ENCODE measurements around the gene EYA4.

Gene EYA4, protein sequence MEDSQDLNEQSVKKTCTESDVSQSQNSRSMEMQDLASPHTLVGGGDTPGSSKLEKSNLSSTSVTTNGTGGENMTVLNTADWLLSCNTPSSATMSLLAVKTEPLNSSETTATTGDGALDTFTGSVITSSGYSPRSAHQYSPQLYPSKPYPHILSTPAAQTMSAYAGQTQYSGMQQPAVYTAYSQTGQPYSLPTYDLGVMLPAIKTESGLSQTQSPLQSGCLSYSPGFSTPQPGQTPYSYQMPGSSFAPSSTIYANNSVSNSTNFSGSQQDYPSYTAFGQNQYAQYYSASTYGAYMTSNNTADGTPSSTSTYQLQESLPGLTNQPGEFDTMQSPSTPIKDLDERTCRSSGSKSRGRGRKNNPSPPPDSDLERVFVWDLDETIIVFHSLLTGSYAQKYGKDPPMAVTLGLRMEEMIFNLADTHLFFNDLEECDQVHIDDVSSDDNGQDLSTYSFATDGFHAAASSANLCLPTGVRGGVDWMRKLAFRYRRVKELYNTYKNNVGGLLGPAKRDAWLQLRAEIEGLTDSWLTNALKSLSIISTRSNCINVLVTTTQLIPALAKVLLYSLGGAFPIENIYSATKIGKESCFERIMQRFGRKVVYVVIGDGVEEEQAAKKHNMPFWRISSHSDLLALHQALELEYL

DNA sequence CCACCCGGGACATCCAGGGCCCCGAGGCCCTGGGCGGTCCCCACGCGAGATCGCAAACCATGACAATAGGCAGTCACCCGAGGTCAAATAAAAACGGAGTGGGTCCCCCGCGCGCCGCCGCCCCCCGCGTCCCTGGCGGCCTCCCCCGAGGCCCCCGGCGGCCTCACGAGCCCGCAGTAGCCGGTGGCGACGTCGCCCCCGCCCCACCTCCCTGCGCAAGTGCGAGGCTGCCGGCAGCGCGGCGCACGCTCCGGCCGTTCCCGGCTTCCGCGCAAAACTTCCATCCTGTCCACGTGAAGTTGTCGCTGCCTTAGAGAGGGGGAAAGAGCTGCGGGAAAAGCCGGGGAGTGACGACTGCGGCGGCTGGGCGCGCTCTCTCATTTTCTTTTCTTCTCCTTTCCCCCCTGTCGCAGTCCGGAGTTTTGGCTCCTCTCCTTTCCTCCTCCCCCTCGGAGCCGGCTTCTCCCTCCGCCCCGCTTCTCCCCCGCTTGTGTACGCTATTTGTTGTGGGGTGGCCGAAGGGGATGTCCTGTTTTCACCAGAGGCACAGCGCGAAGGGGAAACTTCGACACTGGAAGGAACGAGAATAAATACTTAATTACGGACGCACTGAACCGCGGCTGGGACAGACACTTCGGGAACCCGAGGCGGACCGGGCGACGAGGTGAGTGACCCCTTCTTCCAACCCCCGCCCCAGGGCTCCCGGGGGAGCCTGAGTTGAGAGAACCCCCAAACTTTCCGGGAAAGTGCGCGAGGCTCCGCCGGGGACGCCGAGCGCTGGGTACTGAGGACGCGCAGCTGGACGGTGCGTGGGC is at the start of gene EYA4:
Gene EYA4 (plus strand): TSS at position 272 of the 815 bp plus-strand sequence. CDS start 33,424 bp downstream, outside the sequence.
- no peak for DNase-seq (ENCODE audit: low spot score)

DNA sequence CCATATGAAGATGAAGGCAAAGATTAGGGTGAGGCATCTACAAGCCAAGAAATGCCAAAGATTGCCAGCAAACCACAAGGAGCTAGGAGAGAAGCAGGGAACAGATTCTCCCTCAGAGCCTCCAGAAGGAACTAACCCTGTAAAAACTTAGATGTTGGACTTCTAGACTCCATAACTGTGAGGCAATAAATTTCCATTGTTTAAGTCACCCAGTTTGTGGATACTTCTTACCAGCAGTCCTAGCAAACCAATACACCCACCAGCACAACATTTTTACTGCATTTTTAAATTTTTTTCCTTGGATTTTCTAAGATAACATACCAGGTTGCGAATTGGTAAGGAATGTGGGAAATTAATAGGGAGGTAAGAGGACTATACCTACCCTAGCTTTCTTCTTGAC is 47.8 kb upstream of the EYA4 start:
- no peak for DNase-seq (ENCODE audit: low spot score)

DNA sequence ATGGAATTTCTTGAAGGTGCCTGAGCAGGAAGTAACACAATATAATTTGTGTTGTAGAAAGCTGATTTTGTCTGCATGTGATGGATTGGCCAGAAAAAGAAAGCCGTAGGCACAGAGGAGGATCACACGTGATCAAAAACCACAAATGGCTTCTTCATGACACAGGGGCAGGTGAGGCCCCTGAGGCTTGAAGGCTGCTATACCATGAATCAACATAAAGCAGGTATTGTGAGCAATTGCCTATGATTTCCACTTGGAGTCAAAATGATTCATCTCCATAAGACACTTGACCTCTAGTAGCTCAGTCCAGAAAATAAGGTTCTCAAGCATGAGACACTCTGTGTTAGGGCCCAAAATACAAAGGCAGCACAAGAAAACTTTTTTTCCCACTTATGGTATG is 42.4 kb upstream of the EYA4 start:
- DNase-seq (ENCODE audit: low spot score), result no peak

DNA sequence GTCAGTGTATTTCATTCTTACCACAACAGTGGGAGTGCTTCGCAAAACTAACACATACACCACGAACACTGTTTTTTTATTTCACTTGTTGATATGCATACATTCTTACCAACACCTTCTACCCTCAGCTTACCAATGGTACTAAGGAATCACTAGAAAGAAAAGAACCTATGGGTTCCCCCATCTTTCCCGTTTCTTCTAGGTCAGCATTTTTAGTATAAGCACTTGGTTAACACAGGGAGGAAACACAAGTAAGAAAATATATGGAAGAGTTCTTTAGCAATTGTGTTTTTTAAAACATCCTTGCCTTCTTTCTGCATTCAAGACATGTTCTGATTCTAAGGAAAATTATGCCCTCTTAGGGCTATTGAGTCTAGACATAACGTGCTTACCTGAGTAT is 39.9 kb upstream of the EYA4 start:
- DNase-seq (ENCODE audit: low spot score), result no peak

DNA sequence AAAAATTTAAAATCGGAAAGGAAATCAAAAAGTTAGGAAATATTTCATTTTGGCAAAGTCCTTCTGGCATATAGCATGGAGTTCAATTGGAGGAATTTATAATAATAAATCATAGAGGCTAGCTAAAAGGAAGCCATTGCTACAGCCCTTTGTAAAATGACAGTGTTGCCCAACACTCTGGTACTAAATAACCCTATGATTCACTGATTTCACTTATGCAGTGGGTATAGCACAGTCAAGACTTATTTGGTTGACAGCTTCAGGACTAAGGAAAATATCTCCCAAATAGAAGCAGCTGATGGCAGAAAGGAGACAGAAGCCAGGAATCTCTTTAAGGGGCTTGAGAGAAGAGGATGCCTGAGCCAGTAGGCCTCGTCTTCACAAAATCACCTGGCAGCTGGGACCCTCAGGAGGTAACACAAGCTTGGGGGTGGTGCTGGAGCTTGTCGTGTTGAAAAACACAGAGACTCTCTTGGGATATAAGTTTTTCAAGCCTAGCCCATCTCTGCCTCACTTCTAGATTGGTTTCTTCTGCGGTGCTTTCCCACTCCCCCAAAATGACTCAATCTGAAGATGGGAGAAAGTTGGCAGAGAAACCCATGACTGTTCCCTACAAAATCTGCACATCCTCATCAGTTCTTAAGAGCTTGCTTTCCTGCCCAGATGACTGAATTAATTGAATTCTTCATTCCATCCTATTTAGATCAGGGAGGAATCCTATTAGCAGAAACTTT is 38.4 kb upstream of the EYA4 start:
- DNase-seq (ENCODE audit: low spot score), result no peak

DNA sequence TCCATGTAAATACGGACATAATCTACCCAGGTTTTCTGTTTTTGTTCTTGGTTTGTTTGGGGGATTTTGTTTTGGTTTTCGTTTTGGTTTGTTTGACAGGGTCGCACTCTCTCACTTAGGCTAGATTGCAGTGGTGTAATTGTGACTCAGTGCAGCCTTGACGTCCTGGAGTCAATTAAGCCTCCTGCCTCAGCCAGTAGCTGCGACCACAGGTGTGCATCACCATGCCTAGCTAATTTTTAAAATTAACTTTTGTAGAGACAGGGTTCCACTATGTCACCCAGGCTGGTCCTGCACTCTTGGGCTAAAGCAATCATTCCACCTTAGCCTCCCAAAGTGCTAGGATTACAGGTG is 37.8 kb upstream of the EYA4 start:
- no peak for DNase-seq (ENCODE audit: low spot score)

DNA sequence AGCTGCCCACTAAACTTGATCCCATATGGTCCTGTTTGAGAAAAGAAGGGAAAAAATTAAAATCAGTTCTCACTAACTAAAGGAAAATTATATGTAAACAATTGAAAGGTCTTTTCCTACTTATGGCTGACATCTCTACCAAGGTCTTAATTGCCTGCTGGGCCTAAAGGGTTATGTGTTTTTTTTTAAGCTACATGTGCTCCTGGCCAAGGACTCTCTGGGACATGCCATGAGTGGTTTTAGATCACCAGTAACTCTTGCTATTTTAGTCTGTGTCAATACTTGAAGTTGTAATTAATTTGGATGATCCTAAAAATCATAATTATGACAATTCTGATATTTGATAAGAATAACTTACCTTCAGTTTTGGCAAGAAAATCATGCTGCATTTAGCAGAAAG is 35.9 kb upstream of the EYA4 start:
- no peak for DNase-seq (ENCODE audit: low spot score)

DNA sequence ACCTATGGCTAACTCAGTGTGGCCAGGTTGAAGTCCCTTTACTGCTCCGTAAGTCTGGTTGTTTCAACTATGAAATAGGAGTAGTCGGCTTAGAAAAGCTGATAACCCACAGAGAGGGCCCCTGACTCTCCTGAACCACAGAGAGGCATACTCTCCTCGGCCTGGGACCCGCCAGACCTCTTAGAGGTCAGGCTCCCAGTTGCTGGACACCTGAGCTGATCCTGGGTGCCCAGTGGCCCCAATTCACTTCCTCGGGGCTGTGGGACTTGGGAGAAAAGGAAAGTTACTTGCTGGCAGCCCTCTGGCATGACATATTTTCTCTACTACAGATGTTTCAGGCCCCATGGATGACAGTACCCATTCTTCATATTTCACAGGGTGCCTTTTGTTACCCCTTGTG is 34.2 kb upstream of the EYA4 start:
- no peak for DNase-seq (ENCODE audit: low spot score)

DNA sequence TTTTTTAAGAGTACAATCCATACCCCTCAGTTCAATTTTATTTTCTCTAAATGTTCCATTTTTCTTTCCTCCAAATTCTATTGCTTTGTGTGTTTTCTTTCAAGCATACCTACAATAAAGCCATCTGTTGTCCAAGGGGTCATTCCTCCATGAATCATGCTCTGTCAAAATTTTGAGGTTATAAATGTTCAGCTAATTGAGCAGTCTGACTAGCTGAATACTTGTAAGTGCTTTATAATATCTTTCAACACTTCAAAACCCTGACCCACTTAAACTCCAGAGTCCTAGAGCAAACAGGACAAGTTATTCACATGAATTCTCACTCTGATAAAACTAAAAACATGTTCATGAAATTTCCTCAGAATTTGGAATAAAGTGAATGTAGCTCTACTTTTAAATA is 33.4 kb upstream of the EYA4 start:
- no peak for DNase-seq (ENCODE audit: low spot score)

DNA sequence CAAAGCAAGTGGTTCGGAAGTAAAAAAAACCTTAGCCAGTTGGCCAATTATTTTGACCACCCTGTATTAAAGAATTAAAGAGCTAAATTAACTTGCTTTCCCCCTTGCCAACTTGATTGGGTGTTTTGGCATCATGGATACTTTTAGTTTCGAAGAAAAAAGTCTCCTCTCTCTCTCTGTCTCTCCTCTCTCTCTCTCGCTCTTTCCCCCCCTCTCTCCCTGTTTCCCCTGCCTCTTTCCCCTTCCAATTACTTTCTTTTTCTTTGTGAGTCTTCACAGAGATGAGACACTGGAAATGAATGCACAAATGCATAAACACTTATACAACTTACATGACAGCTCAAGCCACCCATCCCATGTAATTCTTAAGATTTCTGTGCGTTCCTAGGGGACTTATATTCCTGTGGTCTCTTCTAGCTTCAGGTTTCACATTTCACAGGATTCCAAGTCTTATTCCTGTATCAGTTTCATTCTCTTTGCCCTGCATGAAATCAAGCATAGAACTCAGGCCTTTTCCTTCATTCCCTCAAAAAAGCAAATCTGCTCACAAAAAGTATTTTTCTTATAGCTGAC is 32.9 kb upstream of the EYA4 start:
- DNase-seq (ENCODE audit: low spot score), result no peak

DNA sequence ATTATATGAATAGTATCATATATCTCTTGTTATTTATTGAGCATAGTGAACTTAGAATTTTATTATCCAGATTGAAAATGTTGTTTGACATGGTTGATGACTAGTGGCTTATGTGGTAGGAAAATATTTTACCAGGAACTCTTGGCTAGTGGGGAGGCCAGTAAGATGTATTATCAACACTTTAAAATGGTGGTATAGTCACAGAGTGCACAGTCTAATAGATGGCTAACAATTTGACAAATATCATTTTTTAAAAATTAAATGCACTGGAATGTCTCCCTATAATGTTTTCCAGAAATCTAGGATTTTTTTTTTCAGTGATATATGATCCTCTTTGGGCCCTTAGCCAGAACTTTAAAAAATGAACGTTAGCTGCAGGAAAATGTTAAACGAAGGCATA is 26.9 kb upstream of the EYA4 start:
- no peak for DNase-seq (ENCODE audit: low spot score)

DNA sequence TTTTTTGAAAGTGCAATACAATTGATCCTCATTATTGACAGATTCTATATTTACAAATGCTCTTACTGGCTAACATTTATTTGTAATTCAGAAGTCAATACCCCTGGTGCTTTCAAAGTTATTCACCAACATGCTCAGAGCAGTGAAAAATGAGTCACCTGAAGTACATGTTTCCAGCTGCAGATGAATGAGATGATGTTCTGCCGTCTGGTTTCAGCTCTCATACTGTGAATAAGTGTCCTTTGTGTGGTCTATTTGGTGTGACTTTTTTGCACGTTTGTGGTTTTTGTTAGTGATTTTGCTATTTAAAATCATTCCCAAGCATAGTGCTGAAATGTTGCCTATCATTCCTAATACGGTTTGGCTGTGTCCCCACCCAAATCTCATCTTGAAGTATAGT is 22.3 kb upstream of the EYA4 start:
- DNase-seq (ENCODE audit: low spot score), result no peak

DNA sequence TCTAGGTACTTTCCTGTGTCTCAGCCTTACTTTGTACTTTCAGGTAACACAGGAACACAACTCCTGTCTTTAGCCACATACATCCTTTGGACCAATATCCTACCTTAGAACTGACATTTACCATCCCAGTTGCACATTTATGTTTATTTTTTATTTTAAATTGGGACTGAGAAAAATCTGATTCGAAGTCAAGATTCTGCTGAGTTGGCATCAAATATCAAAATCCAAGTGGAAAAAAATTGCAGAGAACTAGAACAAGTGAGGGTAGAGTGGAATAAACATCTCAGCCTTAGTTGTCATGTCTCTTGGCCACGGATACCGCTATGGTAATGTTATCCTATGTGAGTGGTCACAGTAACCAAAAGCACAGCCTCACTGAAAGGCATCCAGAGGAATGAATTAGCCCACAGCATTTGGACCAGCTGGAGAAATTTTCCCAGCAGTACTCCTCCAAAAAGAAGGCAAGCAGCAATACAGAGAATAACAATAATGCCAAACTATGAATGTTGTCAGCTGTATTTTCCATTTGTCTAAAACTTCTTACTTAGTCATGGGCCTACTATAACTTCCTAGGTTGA is 17.6 kb upstream of the EYA4 start:
- DNase-seq (ENCODE audit: low spot score), result no peak

DNA sequence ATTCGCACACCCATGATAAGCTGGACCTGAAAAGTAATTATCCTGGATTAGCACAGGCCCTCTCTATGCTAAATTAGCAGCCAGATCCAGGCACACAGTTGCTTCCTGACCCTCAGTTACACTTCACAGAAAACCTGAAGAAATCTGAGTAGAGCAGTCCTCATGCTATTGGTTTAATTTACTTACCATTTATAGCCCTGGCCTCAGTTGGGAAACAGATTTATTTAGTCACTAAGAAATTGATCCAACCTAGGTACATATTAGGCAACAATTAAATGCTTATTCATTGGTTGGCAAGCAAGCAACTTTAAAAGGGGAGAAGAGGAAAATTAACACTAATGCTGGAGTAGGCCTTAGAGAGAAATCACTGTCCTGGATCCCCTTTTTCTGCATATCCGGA is 15.6 kb upstream of the EYA4 start:
- no peak for DNase-seq (ENCODE audit: low spot score)

DNA sequence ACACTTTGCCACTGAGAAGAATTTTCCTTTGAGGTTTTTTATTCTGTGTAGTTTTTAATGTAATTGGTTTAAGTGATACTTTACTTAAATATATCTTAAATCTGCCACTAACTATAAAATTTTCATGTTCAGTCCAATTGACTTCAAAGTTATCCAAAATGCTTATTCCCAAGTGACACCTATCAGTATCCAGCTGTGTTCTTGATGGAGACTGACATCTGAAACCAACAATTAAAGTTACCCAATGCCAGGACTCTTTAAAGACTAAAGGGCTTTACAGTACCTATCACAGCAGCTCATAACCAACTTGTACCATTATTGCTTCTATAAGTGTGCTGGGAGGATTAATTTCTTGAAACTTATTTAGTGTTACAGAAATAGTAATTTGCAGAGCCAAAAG is 13.8 kb upstream of the EYA4 start:
- no peak for DNase-seq (ENCODE audit: low spot score)

DNA sequence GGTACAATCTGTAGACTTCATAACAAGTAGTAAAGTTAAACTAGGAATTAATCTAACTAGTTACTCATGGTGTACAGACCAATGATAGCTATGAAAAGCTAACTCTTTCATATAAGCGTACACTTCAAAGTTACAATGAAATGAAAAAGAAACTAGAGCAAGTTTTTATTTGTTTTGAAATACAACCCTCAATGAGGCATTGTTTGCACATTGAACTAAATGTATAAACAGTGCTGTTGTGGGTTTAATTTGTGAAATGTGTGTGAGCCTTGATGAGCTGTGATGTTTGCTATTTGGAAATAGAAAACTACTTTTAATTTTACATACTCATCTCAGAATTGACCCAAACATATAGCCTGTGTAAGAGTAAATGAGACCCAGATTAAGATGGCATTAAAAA is 11.1 kb upstream of the EYA4 start:
- DNase-seq (ENCODE audit: low spot score), result no peak

DNA sequence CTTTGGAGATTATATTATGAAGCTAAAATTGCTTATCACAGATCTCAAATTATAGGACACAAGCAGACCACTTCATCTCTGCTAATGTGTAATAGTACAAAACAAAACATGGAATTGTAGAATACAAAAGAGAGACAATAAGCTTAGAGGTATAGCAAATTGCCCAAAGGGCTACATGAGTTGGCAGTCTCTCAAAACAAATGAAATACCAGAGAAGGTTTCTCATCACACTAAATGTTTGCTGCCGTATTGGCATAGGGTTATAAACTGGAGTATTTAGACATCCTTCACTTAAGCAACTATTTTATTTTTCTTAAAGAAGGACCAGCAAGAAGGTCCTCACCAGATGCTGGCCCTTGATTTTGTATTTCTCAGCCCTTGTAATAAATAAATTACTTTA is 5.9 kb upstream of the EYA4 start:
- DNase-seq (ENCODE audit: low spot score), result no peak

DNA sequence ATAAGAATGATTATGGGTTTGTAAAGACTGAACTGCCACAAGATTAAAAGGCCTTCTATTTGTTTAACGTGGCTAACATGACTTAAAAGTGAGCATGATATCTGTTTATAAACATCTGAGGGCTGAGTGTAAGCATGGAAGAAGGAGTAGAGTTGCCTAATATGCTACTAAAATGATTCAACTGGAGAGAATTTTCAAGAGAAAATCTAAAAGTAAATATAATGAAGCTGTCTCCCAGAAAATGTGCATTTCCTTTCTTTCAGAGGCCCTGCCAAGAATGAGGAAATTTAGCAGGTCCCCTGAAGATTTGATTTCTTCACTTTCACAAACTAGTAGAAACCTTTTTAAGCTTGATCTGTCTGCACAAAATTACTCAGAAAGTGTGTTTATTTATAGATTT is 4.2 kb upstream of the EYA4 start:
- DNase-seq (ENCODE audit: low spot score), result no peak

DNA sequence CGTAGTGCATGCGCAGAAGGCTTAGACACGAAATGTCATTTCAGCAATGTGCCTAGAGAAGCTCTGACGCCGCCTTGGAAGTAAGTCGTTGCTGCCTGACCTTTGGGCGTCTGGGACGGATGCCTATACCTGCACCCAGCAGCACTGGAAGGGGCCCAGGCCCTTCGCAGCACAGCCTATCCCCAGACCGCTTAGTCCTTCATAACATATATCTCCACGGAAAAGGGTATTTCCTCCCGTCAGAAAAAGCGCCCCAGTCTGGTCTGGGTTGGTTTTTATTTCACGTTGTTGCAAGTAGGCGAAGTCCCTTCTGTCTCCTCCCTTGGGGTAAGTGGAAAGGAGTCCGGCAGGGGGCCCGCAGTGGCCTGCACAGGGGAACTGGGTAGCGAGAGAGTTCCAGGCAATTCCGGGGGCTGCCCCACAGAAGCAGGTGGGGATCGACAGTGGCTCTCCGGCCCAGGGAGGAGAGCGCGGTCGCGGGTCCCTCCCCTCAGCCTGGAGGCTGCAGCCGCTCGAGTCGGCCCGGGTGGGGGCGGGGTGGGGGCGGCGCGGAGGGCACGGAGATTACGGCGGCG is 559 bp upstream of the EYA4 start:
- DNase-seq (ENCODE audit: low spot score), result no peak

DNA sequence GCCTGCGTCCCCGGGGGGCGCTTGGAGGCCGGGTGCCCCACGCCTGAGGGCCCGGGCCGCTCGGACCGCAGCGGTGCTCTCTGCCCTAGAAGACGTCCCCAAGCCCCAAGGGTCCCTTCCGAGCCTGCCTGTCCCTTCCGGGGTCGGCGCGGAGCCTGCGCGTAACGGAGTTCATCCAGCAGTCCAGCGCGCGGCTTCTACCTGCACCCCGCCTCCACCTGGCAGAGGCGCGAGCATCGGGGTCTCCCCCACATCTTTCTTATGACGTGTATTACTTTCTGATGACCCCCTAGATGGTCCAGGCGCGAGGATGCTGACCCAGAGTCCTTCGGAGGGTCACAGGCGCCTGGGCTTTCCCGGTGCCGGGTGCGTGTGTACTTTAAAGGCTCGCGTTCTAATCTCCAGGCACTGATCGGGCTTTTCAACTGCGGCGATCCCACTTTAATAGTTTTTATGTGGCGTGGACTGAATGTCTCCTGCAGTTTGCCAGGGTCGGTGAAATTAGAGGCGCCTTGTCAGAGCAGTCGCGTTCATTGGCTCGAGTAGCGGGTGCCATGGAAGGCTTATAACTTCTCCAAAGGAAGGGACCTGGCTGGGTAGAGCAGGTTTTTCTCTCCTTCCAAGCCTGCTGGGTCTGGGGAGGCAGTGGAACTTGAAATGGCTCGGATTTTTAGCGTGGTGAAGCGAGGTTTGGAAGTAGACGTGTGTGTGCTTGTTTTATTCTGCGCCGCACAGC is 912 bp downstream of the EYA4 start:
- no peak for DNase-seq (ENCODE audit: low spot score)
